Astrocyte of the spinal cord (primary cell): ENCODE data around the gene TTC28.

Source experiments
- DNase-seq: peaks from one replicate; pipeline ENCODE4 v3.0.0; 2011; ENCODE audit warnings: low read depth, low spot score
- H3K4me3 ChIP-seq: 2 replicates; pipeline ENCODE4 v1.5.1; 2011; ENCODE audit warnings: low read depth, mild to moderate bottlenecking, low read length, moderate library complexity
- in situ Hi-C: cut with HindIII; loops from 2 replicates; pipeline ENCODE4 v1.10.0; 2017; ENCODE audit warnings: low sequenced_read_pairs
- TF ChIP-seq, protein P1 (sequence below): IDR thresholded peaks from 2 replicates; pipeline ENCODE4 v1.5.1; 2012; ENCODE audit warnings: low read depth, mild to moderate bottlenecking, low read length, inconsistent platforms

TTC28 gene

DNA sequence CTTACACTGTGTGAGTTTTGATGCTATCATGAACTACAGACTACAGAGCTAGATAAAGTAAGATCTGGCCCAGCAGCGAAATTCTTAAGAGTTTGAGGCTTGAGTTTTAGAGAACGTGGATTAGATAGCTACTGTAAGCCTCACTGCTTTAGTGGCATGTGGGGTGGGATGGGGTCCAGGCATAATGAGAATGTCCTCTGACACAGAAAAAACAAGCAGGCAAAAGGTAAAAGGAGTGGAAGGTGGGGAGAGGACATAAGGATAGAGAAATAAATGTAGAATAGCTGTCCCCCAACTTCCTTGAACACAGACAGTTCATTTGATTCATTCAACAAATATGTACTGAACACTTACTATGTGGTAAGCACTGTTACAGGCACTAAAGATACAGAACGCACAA is 436.1 kb downstream of the TTC28 start:
- TF ChIP-seq, protein P1, sequence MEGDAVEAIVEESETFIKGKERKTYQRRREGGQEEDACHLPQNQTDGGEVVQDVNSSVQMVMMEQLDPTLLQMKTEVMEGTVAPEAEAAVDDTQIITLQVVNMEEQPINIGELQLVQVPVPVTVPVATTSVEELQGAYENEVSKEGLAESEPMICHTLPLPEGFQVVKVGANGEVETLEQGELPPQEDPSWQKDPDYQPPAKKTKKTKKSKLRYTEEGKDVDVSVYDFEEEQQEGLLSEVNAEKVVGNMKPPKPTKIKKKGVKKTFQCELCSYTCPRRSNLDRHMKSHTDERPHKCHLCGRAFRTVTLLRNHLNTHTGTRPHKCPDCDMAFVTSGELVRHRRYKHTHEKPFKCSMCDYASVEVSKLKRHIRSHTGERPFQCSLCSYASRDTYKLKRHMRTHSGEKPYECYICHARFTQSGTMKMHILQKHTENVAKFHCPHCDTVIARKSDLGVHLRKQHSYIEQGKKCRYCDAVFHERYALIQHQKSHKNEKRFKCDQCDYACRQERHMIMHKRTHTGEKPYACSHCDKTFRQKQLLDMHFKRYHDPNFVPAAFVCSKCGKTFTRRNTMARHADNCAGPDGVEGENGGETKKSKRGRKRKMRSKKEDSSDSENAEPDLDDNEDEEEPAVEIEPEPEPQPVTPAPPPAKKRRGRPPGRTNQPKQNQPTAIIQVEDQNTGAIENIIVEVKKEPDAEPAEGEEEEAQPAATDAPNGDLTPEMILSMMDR, result no peak
- peak; percentile 46 for DNase-seq
- in situ Hi-C loops, result no loop called here
- no peak overlapping the region for H3K4me3 ChIP-seq

DNA sequence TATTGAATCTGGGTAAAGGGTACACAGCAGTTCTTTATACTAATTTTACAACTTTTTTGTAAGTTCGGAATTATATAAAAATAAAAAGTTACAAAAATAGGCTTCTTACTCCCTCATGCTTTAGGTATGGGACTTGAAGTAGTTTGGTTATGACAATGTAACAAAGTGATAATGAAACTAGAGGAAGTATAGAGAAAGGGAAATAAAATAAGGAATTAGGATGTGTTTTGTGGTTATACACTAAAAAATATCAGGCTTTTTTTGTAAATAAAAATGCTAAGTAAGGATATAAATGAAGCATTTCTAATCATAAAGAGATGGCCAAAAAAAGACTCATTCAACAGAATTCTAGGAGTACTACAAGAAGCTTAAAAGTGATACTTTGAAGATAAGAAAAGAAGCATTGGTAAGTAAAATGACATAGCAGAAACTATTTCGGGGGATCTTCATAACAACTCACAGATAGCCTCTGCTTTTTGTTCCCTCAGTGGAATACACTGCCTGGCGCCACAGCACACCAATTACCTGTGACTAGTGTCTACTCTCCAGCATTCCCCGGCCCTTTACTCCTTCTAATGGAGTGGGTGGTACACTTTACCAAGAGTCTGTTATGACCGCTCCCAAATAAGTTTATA is 437.9 kb downstream of the TTC28 start:
- no peak for DNase-seq
- TF ChIP-seq, protein P1, result no peak
- in situ Hi-C loops, result no loop called here
- H3K4me3 ChIP-seq, result no peak overlapping the region

DNA sequence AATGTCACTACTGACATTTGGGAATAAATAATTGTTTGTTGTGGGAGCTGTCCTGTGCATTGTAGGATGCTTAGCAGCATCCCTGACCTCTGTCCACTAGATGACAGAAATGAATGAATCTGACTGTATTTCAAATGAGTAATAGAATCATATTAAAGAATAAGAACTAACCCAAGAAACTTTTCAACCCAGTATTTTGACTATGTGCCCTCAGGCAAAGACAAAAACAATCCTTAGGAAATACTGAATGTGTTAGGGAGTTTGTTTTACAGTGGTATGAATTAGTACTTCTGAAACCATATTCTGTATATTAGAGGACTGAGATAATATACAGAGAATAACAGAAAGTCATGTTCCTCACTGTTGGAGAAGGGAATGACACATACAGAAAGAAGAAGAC is 439.7 kb downstream of the TTC28 start:
- DNase-seq, result no peak
- TF ChIP-seq, protein P1, result no peak
- H3K4me3 ChIP-seq, result no peak overlapping the region
- in situ Hi-C loops, result no loop called here

DNA sequence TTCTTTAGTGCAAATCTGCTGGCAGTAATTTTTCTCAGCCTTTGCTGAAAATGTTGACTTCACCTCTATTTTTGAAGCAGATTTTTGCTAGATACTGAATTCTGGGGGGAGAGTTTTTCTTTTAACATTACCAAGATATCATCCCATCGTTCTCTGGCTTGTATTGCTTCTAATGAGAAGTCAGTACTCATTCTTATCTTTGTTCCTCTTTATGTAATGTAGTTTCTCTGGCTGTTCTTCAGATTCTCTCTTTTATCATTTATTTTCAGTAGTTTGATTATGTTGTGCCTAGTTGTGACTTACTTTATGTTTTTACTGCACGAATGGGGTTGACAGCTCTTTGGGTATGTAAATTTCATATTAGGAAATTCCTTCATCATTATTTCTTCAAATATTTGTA is 441.9 kb downstream of the TTC28 start:
- TF ChIP-seq, protein P1, result no peak
- no peak for DNase-seq
- no peak overlapping the region for H3K4me3 ChIP-seq
- in situ Hi-C loops, result no loop called here

DNA sequence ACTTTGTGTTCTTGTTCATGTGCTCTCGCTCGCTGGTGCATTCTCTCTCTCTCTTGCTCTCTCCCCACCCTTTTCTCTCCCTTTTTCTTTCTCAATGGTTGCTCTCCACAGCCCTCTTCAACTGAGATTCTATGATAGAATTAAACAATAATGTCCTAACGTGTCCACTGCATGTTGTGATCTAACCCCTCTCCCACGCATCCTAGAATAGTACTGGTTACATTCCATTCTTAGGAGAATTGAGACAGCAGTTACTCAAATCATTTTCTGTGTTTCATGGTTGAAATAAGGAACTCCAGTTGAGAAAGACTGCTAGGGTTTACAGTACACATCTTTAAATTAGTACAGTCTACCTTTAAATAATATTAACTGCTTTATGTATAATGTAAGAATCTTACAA is 442.5 kb downstream of the TTC28 start:
- TF ChIP-seq, protein P1, result no peak
- no peak for DNase-seq
- in situ Hi-C loops, result no loop called here

DNA sequence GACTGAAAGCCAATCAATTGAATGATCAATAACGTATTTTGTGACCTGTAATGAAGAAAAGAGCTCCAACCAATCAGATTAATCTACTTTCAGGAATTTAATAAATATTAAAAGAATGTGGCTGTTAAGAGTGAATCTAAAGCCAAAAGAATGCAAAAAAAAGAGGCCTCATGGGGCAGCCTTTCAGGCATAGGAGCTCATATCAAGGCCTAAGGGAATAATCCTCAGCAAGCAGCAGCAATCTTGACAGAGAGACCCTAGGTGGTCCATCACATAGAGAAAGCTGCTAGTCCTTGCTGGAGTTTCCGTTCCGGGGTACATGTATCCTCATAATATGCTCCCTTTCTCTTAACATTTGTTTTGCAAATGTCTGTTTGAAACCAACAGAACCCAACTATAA is 447.4 kb downstream of the TTC28 start:
- TF ChIP-seq, protein P1, result no peak
- H3K4me3 ChIP-seq, result no peak overlapping the region
- in situ Hi-C loops, result no loop called here
- no peak for DNase-seq

More for the DNA sequence above, 442.5 kb downstream of the TTC28 start:
- H3K4me3 ChIP-seq, result no peak overlapping the region

DNA sequence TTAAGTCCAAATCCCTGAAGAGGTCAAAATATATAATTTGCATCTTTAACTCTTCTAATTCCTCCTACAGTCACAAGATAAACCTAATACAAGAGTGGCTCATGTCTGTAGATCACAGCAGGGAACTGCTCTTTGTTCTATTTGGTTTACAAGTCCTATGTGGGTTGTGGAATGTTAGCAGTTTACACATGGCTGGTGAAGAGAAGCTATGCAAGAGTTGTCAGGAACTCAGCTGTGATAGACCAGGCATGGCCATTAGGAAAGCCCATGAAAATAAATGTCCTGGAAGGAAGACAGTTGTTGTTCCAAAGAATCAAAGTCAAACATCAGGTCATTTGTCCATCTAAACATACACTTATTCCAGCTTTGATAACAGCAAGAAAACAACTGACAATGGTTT is 448.2 kb downstream of the TTC28 start:
- DNase-seq, result peak; percentile 74
- H3K4me3 ChIP-seq, result no peak overlapping the region
- TF ChIP-seq, protein P1, result no peak
- in situ Hi-C loops, result no loop called here
